ENCODE results near the gene S100A5.
"Not testable (repeated sequence)": the region's sequence is repeated elsewhere in the genome, so short reads cannot be mapped to it uniquely, and the experiment has no call there.

The S100A5 gene
- total RNA-seq = 0.75 reads per million

GRCh38 chr1:153540394-153541361, at the start of gene S100A5:
Gene S100A5, minus strand, starts transcription at chr1:153540934. Its CDS starts 743 bp downstream, at chr1:153540191.
- DNase-seq = peak; percentile 49

GRCh38 chr1:153588482-153588881, 47.7 kb upstream of the S100A5 start:
- no peak for DNase-seq

DNA sequence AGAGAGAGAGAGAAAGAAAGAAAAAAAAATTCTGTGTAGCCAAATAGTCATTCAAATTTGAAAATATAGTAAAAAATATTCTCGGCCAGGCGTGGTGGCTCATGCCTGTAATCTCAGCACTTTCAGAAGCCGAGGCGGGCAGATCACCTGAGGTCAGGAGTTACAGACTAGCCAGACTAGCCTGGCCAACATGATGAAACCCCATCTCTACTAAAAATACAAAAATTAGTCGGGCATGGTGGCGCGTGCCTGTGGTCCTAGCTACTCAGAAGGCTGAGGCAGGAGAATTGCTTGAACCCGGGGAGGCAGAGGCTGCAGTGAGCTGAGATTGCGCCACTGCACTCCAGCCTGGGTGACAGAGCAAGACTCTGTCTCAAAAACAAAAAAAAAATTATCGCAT, 47.3 kb upstream of the S100A5 start:
- not testable (repeated sequence) for DNase-seq

GRCh38 chr1:153587314-153587713, 46.6 kb upstream of the S100A5 start:
- no peak for DNase-seq

- DNase-seq = no peak
Observed at GRCh38 chr1:153586347-153586746, 45.6 kb upstream of the S100A5 start.

DNA sequence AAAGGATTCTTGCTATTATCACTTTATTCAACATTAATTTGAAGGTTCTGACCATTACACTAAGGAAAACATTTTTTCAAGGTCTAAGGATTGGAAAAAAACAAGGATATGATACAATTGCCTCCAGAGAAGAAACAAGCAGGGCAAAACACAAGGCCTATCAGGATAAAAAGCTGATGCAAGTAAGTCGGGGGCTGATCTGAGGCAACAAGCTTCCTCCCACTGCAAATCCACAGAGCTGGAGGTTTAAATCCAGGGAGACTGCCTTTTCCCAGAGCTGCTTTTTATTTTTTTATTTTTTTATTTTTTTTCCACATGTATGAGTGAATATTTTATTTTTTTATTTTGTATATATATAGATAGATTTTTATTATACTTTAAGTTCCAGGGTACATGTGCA, 44.3 kb upstream of the S100A5 start:
- no peak for DNase-seq

- DNase-seq = no peak
Observed at GRCh38 chr1:153583976-153584375, 43.2 kb upstream of the S100A5 start.

DNA sequence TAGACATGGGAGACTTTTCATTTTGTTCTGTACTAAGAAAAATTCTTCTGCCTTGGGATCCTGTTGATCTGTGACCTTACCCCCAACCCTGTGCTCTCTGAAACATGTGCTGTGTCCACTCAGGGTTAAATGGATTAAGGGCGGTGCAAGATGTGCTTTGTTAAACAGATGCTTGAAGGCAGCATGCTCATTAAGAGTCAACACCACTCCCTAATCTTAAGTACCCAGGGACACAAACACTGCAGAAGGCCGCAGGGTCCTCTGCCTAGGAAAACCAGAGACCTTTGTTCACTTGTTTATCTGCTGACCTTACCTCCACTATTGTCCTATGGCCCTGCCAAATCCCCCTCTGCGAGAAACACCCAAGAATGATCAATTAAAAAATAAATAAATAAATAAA, 42.8 kb upstream of the S100A5 start:
- not testable (repeated sequence) for DNase-seq

GRCh38 chr1:153582836-153583235, 42.1 kb upstream of the S100A5 start:
- DNase-seq = not testable (repeated sequence)

DNA sequence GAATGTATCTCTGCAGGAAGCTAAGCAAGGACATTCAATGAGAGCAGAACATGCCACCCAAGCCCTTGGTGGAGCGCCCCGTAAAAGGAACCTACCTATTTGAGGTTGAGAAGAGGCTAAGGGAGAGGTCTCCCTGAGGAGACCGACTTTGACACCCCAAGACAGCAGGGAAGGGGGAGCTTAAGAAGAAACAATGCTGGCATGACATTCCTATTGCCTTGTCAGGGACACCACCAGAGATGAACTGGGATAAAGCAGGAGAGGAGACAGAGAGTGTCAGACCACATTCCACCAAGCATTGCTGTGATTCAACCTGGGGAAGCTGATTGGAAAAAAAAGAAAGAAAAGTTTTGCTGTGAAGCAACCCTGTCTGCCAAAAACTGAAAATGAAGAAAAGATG, 38.2 kb upstream of the S100A5 start:
- DNase-seq = no peak

- no peak for DNase-seq
Observed at GRCh38 chr1:153578490-153578889, 37.8 kb upstream of the S100A5 start.

DNA sequence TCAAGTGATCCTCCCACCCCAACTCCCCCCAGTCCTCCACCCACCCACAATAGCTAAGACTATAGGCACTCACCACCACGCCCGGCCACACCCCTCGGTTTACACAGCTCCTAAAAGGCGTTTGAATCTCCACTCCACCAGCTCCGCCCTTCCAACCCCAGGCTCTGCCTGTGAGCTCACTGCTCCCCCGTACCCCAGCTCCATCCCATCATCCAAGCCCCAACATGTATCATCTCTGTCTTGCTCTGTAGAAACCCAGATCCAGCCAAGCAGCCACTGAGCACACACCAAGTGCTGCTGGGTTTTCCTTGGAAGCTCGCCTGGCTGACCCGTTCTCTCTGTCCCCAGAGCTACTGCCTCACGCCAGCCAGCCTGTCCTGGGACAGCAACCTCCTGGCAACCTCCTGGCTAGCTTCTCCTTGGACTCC, 36.9 kb upstream of the S100A5 start:
- DNase-seq = no peak

GRCh38 chr1:153577138-153577537, 36.4 kb upstream of the S100A5 start:
- DNase-seq = no peak

DNA sequence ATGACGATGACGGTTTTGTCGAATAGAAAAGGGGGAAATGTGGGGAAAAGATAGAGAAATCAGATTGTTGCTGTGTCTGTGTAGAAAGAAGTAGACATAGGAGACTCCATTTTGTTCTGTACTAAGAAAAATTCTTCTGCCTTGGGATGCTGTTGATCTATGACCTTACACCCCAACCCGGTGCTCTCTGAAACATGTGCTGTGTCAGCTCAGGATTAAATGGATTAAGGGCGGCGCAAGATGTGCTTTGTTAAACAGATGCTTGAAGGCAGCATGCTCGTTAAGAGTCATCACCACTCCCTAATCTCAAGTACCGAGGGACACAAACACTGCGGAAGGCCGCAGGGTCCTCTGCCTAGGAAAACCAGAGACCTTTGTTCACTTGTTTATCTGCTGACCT, 34.8 kb upstream of the S100A5 start:
- DNase-seq = not testable (repeated sequence)

- DNase-seq = not testable (repeated sequence)
Observed at GRCh38 chr1:153575081-153575491, 34.4 kb upstream of the S100A5 start.

- no peak for DNase-seq
Observed at GRCh38 chr1:153573351-153573750, 32.6 kb upstream of the S100A5 start.

DNA sequence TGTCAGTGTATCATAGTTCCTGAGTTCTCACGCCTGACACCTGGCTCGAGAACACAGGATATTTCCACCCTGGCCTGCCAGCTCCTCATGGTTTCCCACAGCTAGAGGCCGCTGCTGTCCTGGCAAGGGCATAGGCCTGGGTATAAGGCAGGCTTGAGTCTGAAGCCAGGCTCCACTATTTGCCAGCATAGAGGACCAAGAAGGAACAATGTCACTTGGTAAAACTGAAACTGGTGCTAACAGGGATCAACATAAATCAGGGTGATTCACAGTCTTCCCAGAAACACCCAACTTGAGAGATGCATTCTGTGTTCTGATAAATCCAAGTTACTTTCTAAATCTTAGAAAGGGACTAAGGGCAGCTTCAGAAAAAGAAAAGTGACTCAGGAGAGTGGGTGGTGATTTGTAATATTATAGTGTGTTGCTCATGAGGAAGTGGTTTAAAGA, 31.9 kb upstream of the S100A5 start:
- DNase-seq = peak; percentile 26

DNA sequence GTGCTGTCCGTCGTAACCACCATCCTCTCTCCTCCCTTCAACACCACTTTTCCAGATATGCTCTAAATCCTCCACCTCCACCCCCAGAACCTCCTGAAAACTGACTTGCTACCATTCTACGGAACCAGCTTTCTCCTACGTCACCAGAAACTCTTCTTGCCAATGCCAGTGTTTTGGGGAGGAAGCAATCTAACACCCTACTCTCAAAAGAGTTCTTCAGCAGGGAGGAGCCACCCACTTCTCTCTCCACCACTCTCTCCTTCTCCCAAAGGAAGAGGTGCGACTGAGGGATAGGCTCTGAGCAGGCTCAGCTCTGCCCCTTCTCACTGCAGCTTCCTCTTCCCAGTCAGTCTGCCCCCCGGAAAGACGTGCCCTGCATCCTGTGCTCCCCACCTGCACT, 31.0 kb upstream of the S100A5 start:
- DNase-seq = no peak

- DNase-seq = no peak
Observed at GRCh38 chr1:153570874-153571273, 30.1 kb upstream of the S100A5 start.

DNA sequence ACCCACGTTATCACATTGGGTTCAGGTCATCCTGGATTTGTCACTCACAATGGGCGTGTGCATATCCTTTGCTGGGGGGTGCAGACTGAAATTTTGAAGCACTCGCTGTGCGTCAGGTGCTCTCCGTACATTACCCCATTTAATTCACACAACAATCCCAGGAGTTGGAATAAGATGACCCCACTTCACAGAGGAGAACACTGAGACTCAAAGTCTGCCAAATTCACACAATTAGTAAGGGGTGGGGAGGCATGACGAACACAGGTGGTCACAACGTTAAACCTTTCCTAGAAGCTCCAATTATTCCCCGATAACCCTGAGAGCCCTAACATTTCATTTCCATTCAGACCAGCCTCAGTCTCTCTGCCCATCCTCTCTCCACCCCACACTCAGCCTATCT, 28.7 kb upstream of the S100A5 start:
- DNase-seq = no peak

- DNase-seq = peak; percentile 72
Observed at GRCh38 chr1:153568367-153569099, 27.8 kb upstream of the S100A5 start.

DNA sequence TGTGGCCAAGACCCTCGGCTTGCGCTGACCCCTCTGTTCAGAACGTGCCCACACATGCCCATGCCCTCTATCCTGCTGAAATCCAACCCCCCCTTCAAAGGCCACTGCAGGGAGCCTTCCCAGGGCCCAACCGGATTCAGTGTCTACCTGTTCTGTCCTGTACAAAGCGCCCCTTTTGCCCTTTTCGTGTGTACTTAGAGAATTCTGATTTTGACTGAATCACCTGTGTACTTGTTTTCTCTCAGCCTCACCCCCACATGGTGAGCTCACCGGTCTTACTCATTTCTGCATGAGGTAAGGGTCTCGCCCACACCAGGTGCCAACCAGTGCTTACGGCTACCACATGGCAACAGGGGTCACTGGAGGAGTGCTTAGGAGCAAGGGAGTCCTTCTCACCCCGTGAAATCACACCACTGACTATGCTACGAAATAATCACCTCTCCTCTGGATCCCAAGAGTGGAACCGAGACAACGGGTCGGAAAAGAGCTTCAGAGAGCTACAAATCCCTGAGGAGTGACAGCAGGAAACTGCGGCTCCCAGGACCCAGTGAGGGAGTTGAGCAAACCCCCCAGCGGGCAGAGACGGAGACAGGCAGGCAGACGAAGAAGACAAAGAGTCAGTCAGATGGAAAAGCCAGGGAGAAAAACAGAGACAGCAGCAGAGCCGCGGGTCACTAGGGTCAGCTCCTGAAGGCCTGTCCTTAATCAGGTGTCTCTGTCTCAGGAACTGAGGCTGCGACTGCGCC, 27.1 kb upstream of the S100A5 start:
- no peak for DNase-seq

All from effector CD4-positive, alpha-beta T cell (primary cell).